Stomach (tissue), 9 donors: ENCODE data around the gene S100A7. TPM values are rescaled to one million over a fixed set of nuclear protein-coding genes. Genes with fewer than 3 reads are reported as not detected.
A peak's percentile ranks its signal among the peaks of the same experiment; 100 is the strongest.
"Not testable (repeated sequence)": the region's sequence is repeated elsewhere in the genome, so short reads cannot be mapped to it uniquely, and the experiment has no call there.

ENCODE experiments used
- DNase-seq, 2 donors: peaks; one replicate each; pipeline versions ENCODE4 v3.0.0 to v3.0.0-alpha.2; 2013 to 2019
- H3K27ac ChIP-seq, 5 donors: fragments of 200-600 bp in 4 of 5; sonication (generic) in 4 of 5; one replicate each; pipeline ENCODE4 v1.5.1; 2013 to 2019; ENCODE audit warnings: mild to moderate bottlenecking in 1 of 5, moderate library complexity in 1 of 5
- H3K27me3 ChIP-seq, 3 donors: fragments of 200-600 bp; sonication (generic); one replicate each; pipeline ENCODE4 v1.5.1; 2017 to 2019; ENCODE audit warnings: mixed run types in 1 of 3
- H3K36me3 ChIP-seq, 4 donors: fragments of 200-600 bp; sonication (generic); 1 replicate in 3 of 4; 2 replicates in 1 of 4; pipeline ENCODE4 v1.5.1; 2016 to 2019
- H3K4me1 ChIP-seq, 4 donors: fragments of 200-600 bp; sonication (generic); one replicate each; pipeline ENCODE4 v1.5.1; 2016 to 2019
- H3K4me3 ChIP-seq, 4 donors: fragments of 200-600 bp; sonication (generic) in 3 of 4; one replicate each; pipeline ENCODE4 v1.5.1; 2016 to 2019; ENCODE audit warnings: mild to moderate bottlenecking in 1 of 4
- H3K9me3 ChIP-seq, 4 donors: fragments of 200-600 bp; sonication (generic); one replicate each; pipeline ENCODE4 v1.5.1; 2016 to 2019
- CTCF ChIP-seq, 7 experiments: fragments of 450-650 bp in 4 of 7; fragments of 200-600 bp in 3 of 7; sonication (generic) in 3 of 7; IDR thresholded peaks; one replicate each; pipeline ENCODE4 v1.5.1; 2016 to 2019; ENCODE audit warnings: antibody characterized with exemption in 7 of 7, control low read depth in 2 of 7, mild to moderate bottlenecking in 1 of 7
- EP300 ChIP-seq: sonication (generic); formaldehyde crosslinking; IDR thresholded peaks from one replicate; pipeline ENCODE4 v1.6.1; 2017; ENCODE audit warnings: antibody characterized with exemption
- POLR2A ChIP-seq, 4 donors: fragments of 450-650 bp; IDR thresholded peaks; one replicate each; pipeline ENCODE4 v1.6.1; 2016; ENCODE audit warnings: antibody characterized with exemption in 4 of 4, control low read depth in 2 of 4, mild to moderate bottlenecking in 1 of 4, moderate library complexity in 1 of 4
- POLR2AphosphoS5 ChIP-seq, 3 donors: sonication (generic); formaldehyde crosslinking; IDR thresholded peaks; one replicate each; pipeline ENCODE4 v1.6.1; 2016; ENCODE audit warnings: antibody characterized with exemption in 3 of 3
- WGBS, 5 donors: extraction: QIAGEN DNeasy Blood & Tissue Kit in 3 of 5; methylation state at CpG; one replicate each; pipeline versions ENCODE4 v1.1.5 to v1.1.7; 2013 to 2018; 5-methylcytosine and 5-hydroxymethylcytosine counted together
- intact Hi-C: fragments of 100-400 bp; cut with DNase I; formaldehyde crosslinking; loops from one replicate; pipeline ENCODE4 v1.15.1; 2023; ENCODE audit warnings: low total_unique reads
- polyA plus RNA-seq, 3 donors: library from polyadenylated mRNA; stranded (reverse); fragments of 200-250 nt; gene quantifications; one replicate each; pipeline ENCODE4 v1.2.3, GENCODE V29; 2013
- total RNA-seq, 5 donors: library from RNA; depleted of rRNA; stranded (reverse); fragments of >200 nt; gene quantifications; one replicate each; pipeline versions ENCODE4 v1.1.0 to v1.2.3, GENCODE V29; 2014 to 2016
- donor health status: healthy with polysubstance abuse.
- donor health status: Bipolar disorder and iron deficiency.
- donor health status: healthy.

Gene S100A7
- total and polyA plus RNA-seq, 8 donors, result 107 TPM; not detected in 7

- no peak for DNase-seq
- Histone ChIP-seq H3K4me1 (no peaks in the 10 kb centered on the region), H3K27ac (no peak overlapping the region), H3K27me3 (peaks cover 0 to 21% (median 0%) of the 10 kb centered on the region in 3 donors), H3K9me3 (peaks cover 3 to 27% (median 24%) of the 10 kb centered on the region in 4 donors), H3K4me3 (no peak overlapping the region), H3K36me3 (no peaks in the 10 kb centered on the region)
- TF ChIP-seq POLR2AphosphoS5 (IDR thresholded peaks at IDR 0.05) (no peak), CTCF (IDR thresholded peaks at IDR 0.05) (no peak), POLR2A (IDR thresholded peaks at IDR 0.05) (no peak), EP300 (no peak)
- WGBS, 5 donors, result 69 to 84% (median 77%) methylated on average over 3 of the region's 3 CpGs
- intact Hi-C loops, result no loop called here
Observed at GRCh38 chr1:153474347-153474746, 13.9 kb upstream of the S100A7 start.

- no peak for DNase-seq
- Histone ChIP-seq H3K4me1 (peaks cover 0 to 8% (median 2%) of the 10 kb centered on the region in 4 donors), H3K4me3 (no peak overlapping the region), H3K27ac (no peak overlapping the region), H3K27me3 (peaks cover 0 to 18% (median 4%) of the 10 kb centered on the region in 3 donors), H3K9me3 (peaks cover 3 to 27% (median 24%) of the 10 kb centered on the region in 4 donors), H3K36me3 (no peaks in the 10 kb centered on the region)
- no peak for TF ChIP-seq CTCF (IDR thresholded peaks at IDR 0.05)
- no peak for TF ChIP-seq EP300
- TF ChIP-seq POLR2AphosphoS5 (IDR thresholded peaks at IDR 0.05), result no peak
- TF ChIP-seq POLR2A (IDR thresholded peaks at IDR 0.05), result no peak
- intact Hi-C loops, result no loop called here
Observed at GRCh38 chr1:153470707-153471106, 10.3 kb upstream of the S100A7 start.

GRCh38 chr1:153466908-153467307 is 6.5 kb upstream of the S100A7 start:
- 57 to 67% (median 63%) methylated on average over 5 of the region's 5 CpGs for WGBS, 5 donors
- no peak overlapping the region for H3K27ac ChIP-seq
- H3K4me3 ChIP-seq, result no peak overlapping the region
- H3K9me3 ChIP-seq, result peaks cover 3 to 13% (median 10%) of the 10 kb centered on the region in 4 donors
- intact Hi-C loops, result no loop called here
- TF ChIP-seq POLR2AphosphoS5 (IDR thresholded peaks at IDR 0.05), result no peak
- TF ChIP-seq CTCF (IDR thresholded peaks at IDR 0.05), result no peak
- no peak for TF ChIP-seq EP300
- TF ChIP-seq POLR2A (IDR thresholded peaks at IDR 0.05), result no peak
- H3K4me1 ChIP-seq, result peaks cover 0 to 11% (median 2%) of the 10 kb centered on the region in 4 donors
- no peaks in the 10 kb centered on the region for H3K36me3 ChIP-seq
- no peak for DNase-seq
- H3K27me3 ChIP-seq, result peaks cover 0 to 31% (median 4%) of the 10 kb centered on the region in 3 donors

GRCh38 chr1:153465811-153466636 is 5.6 kb upstream of the S100A7 start:
- Histone ChIP-seq H3K27me3 (peaks cover 0 to 31% (median 4%) of the 10 kb centered on the region in 3 donors), H3K36me3 (no peaks in the 10 kb centered on the region), H3K4me3 (no peak overlapping the region), H3K9me3 (peaks cover 0 to 4% (median 2%) of the 10 kb centered on the region in 4 donors), H3K27ac (no peak overlapping the region), H3K4me1 (peaks cover 0 to 11% (median 2%) of the 10 kb centered on the region in 4 donors)
- 18 to 25% (median 23%) methylated on average over 23 of the region's 23 CpGs for WGBS, 5 donors
- TF ChIP-seq POLR2AphosphoS5 (IDR thresholded peaks at IDR 0.05), result no peak
- TF ChIP-seq CTCF (IDR thresholded peaks at IDR 0.05), result peak in 5 of 7 experiments; percentile 30 to 72 (median 62)
- no peak for TF ChIP-seq EP300
- TF ChIP-seq POLR2A (IDR thresholded peaks at IDR 0.05), result no peak
- DNase-seq, result peak; percentile 42 to 54
- intact Hi-C loops, result no loop called here

GRCh38 chr1:153462741-153463140 is 2.3 kb upstream of the S100A7 start:
- Histone ChIP-seq H3K4me1 (peaks cover 0 to 11% (median 2%) of the 10 kb centered on the region in 4 donors), H3K27me3 (peaks cover 0 to 32% (median 9%) of the 10 kb centered on the region in 3 donors)
- H3K27ac ChIP-seq, H3K9me3 ChIP-seq, H3K36me3 ChIP-seq, intact Hi-C loops, DNase-seq, H3K4me3 ChIP-seq: not testable (repeated sequence)
